ENCODE results near the gene CA10. TPM values are rescaled to one million over a fixed set of nuclear protein-coding genes. Genes with fewer than 3 reads are reported as not detected.

CA10 gene
- total and polyA plus RNA-seq, 2 experiments from 2014 or later = not detected

DNA sequence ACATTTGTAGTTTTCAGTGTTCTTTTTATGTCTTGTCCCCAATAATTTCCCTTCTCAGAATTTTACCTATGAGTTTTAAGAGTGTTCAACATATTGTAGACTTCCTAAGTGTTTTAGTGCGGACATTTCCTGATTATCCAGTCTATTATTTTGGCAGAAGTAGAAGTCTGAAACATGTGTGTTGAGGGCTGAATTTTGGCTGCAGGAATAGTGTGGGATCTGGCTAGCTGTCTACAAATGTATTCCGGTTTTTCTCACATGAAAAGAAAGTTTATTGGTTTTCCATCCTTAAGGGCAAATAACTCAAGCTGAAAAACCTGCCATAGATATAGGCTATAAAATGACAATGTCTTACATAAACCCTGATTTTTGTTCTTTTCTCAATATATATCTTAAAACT, 33.0 kb upstream of the CA10 start:
- H3K9me2 ChIP-seq (ENCODE audit: insufficient read depth) = no peaks in the 10 kb centered on the region
- no peak overlapping the region for H3K27ac ChIP-seq
- no peak overlapping the region for H3K9ac ChIP-seq
- no peak for DNase-seq
- no peaks in the 10 kb centered on the region for H3K27me3 ChIP-seq (replicated peaks; ENCODE audit: insufficient read depth)
- H2AFZ ChIP-seq = no peak overlapping the region
- H4K20me1 ChIP-seq (ENCODE audit: insufficient read depth) = no peaks in the 10 kb centered on the region
- no peaks in the 10 kb centered on the region for H3K9me3 ChIP-seq (ENCODE audit: low read depth)
- H3K4me1 ChIP-seq (ENCODE audit: insufficient read depth) = no peaks in the 10 kb centered on the region
- in situ Hi-C loops (cut with MboI) = no loop called here
- H3K4me3 ChIP-seq = no peak overlapping the region
- no peaks in the 10 kb centered on the region for H3F3A ChIP-seq (ENCODE audit: insufficient read depth)
- H3K4me2 ChIP-seq (ENCODE audit: unreplicated experiment) = no peak overlapping the region
- no peak for TF ChIP-seq EZH2phosphoT487 (IDR thresholded peaks at IDR 0.05; ENCODE audit: insufficient read depth, low read depth)
- TF ChIP-seq EZH2 (IDR thresholded peaks at IDR 0.05; ENCODE audit: insufficient read depth, poor library complexity, severe bottlenecking) = no peak
- H3K79me2 ChIP-seq (ENCODE audit: insufficient read depth) = no peaks in the 10 kb centered on the region
- no peaks in the 10 kb centered on the region for H3K36me3 ChIP-seq (ENCODE audit: low read depth)
- WGBS, 2 experiments (ENCODE audit: low coverage in 1 of 2, low lambda C conversion rate in 2 of 2, missing lambda C conversion rate in 2 of 2) = 1 to 6% methylated on average over 2 of the region's 2 CpGs

DNA sequence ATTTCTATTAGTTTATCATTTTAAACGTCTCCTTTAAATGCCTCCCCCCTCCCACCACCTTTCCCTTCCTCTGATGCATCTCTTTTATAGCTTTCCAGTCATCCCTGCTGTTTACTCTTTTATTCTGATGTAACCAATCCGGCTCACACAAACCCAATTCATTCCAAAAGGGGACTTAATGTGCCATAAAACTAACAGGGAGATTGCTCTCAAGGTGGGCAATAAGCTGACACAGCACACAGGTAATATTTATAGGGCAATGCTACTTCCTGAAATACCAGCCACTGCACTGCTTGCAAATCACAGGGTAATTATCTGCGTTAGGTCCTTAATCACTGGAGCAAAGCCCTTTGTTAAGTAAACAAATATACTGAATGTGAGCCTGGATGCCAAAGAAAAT, 23.3 kb upstream of the CA10 start:
- TF ChIP-seq EZH2 (IDR thresholded peaks at IDR 0.05; ENCODE audit: insufficient read depth, poor library complexity, severe bottlenecking) = no peak
- TF ChIP-seq EZH2phosphoT487 (IDR thresholded peaks at IDR 0.05; ENCODE audit: insufficient read depth, low read depth) = no peak
- Histone ChIP-seq H3K79me2 (ENCODE audit: insufficient read depth) (no peaks in the 10 kb centered on the region), H3K9ac (no peak overlapping the region), H3K9me3 (ENCODE audit: low read depth) (no peaks in the 10 kb centered on the region), H3K4me3 (no peak overlapping the region), H3K36me3 (ENCODE audit: low read depth) (no peaks in the 10 kb centered on the region), H4K20me1 (ENCODE audit: insufficient read depth) (no peaks in the 10 kb centered on the region), H3K27me3 (replicated peaks; ENCODE audit: insufficient read depth) (no peaks in the 10 kb centered on the region), H3F3A (ENCODE audit: insufficient read depth) (no peaks in the 10 kb centered on the region), H3K9me2 (ENCODE audit: insufficient read depth) (no peaks in the 10 kb centered on the region), H3K4me2 (ENCODE audit: unreplicated experiment) (no peak overlapping the region), H3K27ac (no peak overlapping the region), H3K4me1 (ENCODE audit: insufficient read depth) (no peaks in the 10 kb centered on the region), H2AFZ (no peak overlapping the region)
- WGBS, 2 experiments (ENCODE audit: low coverage in 1 of 2, low lambda C conversion rate in 2 of 2, missing lambda C conversion rate in 2 of 2) = 2 to 13% methylated on average over 3 of the region's 3 CpGs
- no peak for DNase-seq
- in situ Hi-C loops (cut with MboI) = no loop called here

- no peaks in the 10 kb centered on the region for H3K79me2 ChIP-seq (ENCODE audit: insufficient read depth)
- TF ChIP-seq EZH2phosphoT487 (IDR thresholded peaks at IDR 0.05; ENCODE audit: insufficient read depth, low read depth) (no peak), EZH2 (IDR thresholded peaks at IDR 0.05; ENCODE audit: insufficient read depth, poor library complexity, severe bottlenecking) (no peak)
- H3K4me3 ChIP-seq = no peak overlapping the region
- DNase-seq = no peak
- H3K9me2 ChIP-seq (ENCODE audit: insufficient read depth) = no peaks in the 10 kb centered on the region
- no peaks in the 10 kb centered on the region for H3K36me3 ChIP-seq (ENCODE audit: low read depth)
- no peaks in the 10 kb centered on the region for H3K9me3 ChIP-seq (ENCODE audit: low read depth)
- no peaks in the 10 kb centered on the region for H3F3A ChIP-seq (ENCODE audit: insufficient read depth)
- H3K4me1 ChIP-seq (ENCODE audit: insufficient read depth) = no peaks in the 10 kb centered on the region
- no peak overlapping the region for H3K9ac ChIP-seq
- no peak overlapping the region for H2AFZ ChIP-seq
- H4K20me1 ChIP-seq (ENCODE audit: insufficient read depth) = no peaks in the 10 kb centered on the region
- WGBS, 2 experiments (ENCODE audit: low coverage in 1 of 2, low lambda C conversion rate in 2 of 2, missing lambda C conversion rate in 2 of 2) = 20 to 32% methylated on average over 5 of the region's 5 CpGs
- H3K27me3 ChIP-seq (replicated peaks; ENCODE audit: insufficient read depth) = no peaks in the 10 kb centered on the region
- H3K4me2 ChIP-seq (ENCODE audit: unreplicated experiment) = no peak overlapping the region
- in situ Hi-C loops (cut with MboI) = no loop called here
- no peak overlapping the region for H3K27ac ChIP-seq
These were observed 19.5 kb upstream of the CA10 start for GRCh38 chr17:52178012-52178411.

GRCh38 chr17:52170963-52171572, 12.6 kb upstream of the CA10 start:
- Histone ChIP-seq H3K9me2 (ENCODE audit: insufficient read depth) (no peaks in the 10 kb centered on the region), H3K4me2 (ENCODE audit: unreplicated experiment) (no peak overlapping the region), H3K27me3 (replicated peaks; ENCODE audit: insufficient read depth) (no peaks in the 10 kb centered on the region), H3K4me1 (ENCODE audit: insufficient read depth) (no peaks in the 10 kb centered on the region), H3K9me3 (ENCODE audit: low read depth) (no peaks in the 10 kb centered on the region), H4K20me1 (ENCODE audit: insufficient read depth) (no peaks in the 10 kb centered on the region), H3K27ac (no peak overlapping the region), H3K36me3 (ENCODE audit: low read depth) (no peaks in the 10 kb centered on the region), H2AFZ (no peak overlapping the region), H3K9ac (no peak overlapping the region), H3K4me3 (no peak overlapping the region), H3K79me2 (ENCODE audit: insufficient read depth) (no peaks in the 10 kb centered on the region), H3F3A (ENCODE audit: insufficient read depth) (no peaks in the 10 kb centered on the region)
- 12 to 16% methylated on average over 1 of the region's 1 CpG for WGBS, 2 experiments (ENCODE audit: low coverage in 1 of 2, low lambda C conversion rate in 2 of 2, missing lambda C conversion rate in 2 of 2)
- TF ChIP-seq EZH2 (IDR thresholded peaks at IDR 0.05; ENCODE audit: insufficient read depth, poor library complexity, severe bottlenecking) (no peak), EZH2phosphoT487 (IDR thresholded peaks at IDR 0.05; ENCODE audit: insufficient read depth, low read depth) (no peak)
- in situ Hi-C loops (cut with MboI) = no loop called here
- peak; percentile 19 for DNase-seq
